Effector memory CD4-positive, alpha-beta T cell (primary cell): Measurements from ENCODE around the gene HSD17B13.

ENCODE experiments used
- DNase-seq, 3 donors: peaks; one replicate each; pipeline ENCODE4 v3.0.0-alpha.2; 2020
- H3K27ac ChIP-seq: 2 replicates; pipeline ENCODE4 v1.7.0; 2013; ENCODE audit warnings: mild to moderate bottlenecking, low read length, moderate library complexity; ENCODE audit not compliant: insufficient read depth, poor library complexity, severe bottlenecking
- H3K27me3 ChIP-seq: replicated peaks from 2 replicates; pipeline ENCODE4 v1.7.0; 2013; ENCODE audit warnings: mild to moderate bottlenecking, low read length; ENCODE audit not compliant: insufficient read depth, control insufficient read depth, poor library complexity, severe bottlenecking
- H3K36me3 ChIP-seq: 2 replicates; pipeline ENCODE4 v1.7.0; 2013; ENCODE audit warnings: mild to moderate bottlenecking, low read length, moderate library complexity; ENCODE audit not compliant: control insufficient read depth, insufficient read depth
- H3K4me1 ChIP-seq: 2 replicates; pipeline ENCODE4 v1.7.0; 2013; ENCODE audit warnings: low read length, mild to moderate bottlenecking; ENCODE audit not compliant: control insufficient read depth, insufficient read depth, poor library complexity, severe bottlenecking
- H3K4me3 ChIP-seq: 2 replicates; pipeline ENCODE4 v1.7.0; 2013; ENCODE audit warnings: low read length, low read depth, mild to moderate bottlenecking; ENCODE audit not compliant: insufficient read depth, poor library complexity, severe bottlenecking
- H3K9me3 ChIP-seq: 2 replicates; pipeline ENCODE4 v1.7.0; 2013; ENCODE audit warnings: mild to moderate bottlenecking, low read length, moderate library complexity; ENCODE audit not compliant: control insufficient read depth

The HSD17B13 gene

GRCh38 chr4:87275311-87275710 lies 47.4 kb downstream of the HSD17B13 start:
- no peaks in the 10 kb centered on the region for H3K9me3 ChIP-seq
- no peak overlapping the region for H3K27ac ChIP-seq
- no peaks in the 10 kb centered on the region for H3K27me3 ChIP-seq
- DNase-seq, result no peak
- no peaks in the 10 kb centered on the region for H3K4me1 ChIP-seq
- no peaks in the 10 kb centered on the region for H3K36me3 ChIP-seq
- H3K4me3 ChIP-seq, result no peak overlapping the region

DNA sequence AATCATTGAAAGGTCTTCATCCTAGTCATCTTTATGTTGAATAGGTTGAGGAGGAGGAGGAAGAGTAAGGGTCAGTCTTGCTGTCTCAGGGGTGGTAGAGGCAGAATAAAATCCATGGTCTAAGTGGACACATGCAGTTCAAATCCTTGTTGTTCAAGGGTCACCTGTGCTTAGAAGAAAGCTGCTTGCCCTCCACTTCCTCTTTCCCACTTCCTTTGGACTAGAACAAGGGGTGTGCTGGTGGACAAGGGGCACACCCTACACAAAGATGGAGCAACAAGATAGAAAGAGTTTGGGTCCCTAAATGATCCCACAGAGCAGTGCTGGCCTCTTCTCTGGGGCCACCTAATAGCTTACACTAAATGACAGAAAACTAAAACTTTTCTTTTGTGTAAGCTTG lies 47.9 kb downstream of the HSD17B13 start:
- no peaks in the 10 kb centered on the region for H3K36me3 ChIP-seq
- no peak overlapping the region for H3K27ac ChIP-seq
- no peaks in the 10 kb centered on the region for H3K27me3 ChIP-seq
- no peak for DNase-seq
- no peaks in the 10 kb centered on the region for H3K4me1 ChIP-seq
- H3K9me3 ChIP-seq, result no peaks in the 10 kb centered on the region
- H3K4me3 ChIP-seq, result no peak overlapping the region

GRCh38 chr4:87274327-87274726 lies 48.4 kb downstream of the HSD17B13 start:
- H3K36me3 ChIP-seq, result no peaks in the 10 kb centered on the region
- H3K27me3 ChIP-seq, result no peaks in the 10 kb centered on the region
- H3K4me1 ChIP-seq, result no peaks in the 10 kb centered on the region
- DNase-seq, result no peak
- no peak overlapping the region for H3K4me3 ChIP-seq
- no peak overlapping the region for H3K27ac ChIP-seq
- no peaks in the 10 kb centered on the region for H3K9me3 ChIP-seq

GRCh38 chr4:87270825-87271224 lies 51.9 kb downstream of the HSD17B13 start:
- Histone ChIP-seq H3K4me1 (no peaks in the 10 kb centered on the region), H3K4me3 (no peak overlapping the region), H3K27ac (no peak overlapping the region), H3K27me3 (no peaks in the 10 kb centered on the region), H3K36me3 (no peaks in the 10 kb centered on the region), H3K9me3 (no peaks in the 10 kb centered on the region)
- no peak for DNase-seq

GRCh38 chr4:87270144-87270543 lies 52.5 kb downstream of the HSD17B13 start:
- no peaks in the 10 kb centered on the region for H3K9me3 ChIP-seq
- no peaks in the 10 kb centered on the region for H3K27me3 ChIP-seq
- DNase-seq, result no peak
- H3K4me1 ChIP-seq, result no peaks in the 10 kb centered on the region
- no peak overlapping the region for H3K27ac ChIP-seq
- no peaks in the 10 kb centered on the region for H3K36me3 ChIP-seq
- no peak overlapping the region for H3K4me3 ChIP-seq

GRCh38 chr4:87268411-87268810 lies 54.3 kb downstream of the HSD17B13 start:
- Histone ChIP-seq H3K4me1 (no peaks in the 10 kb centered on the region), H3K4me3 (no peak overlapping the region), H3K27me3 (no peaks in the 10 kb centered on the region), H3K36me3 (no peaks in the 10 kb centered on the region), H3K9me3 (no peaks in the 10 kb centered on the region), H3K27ac (no peak overlapping the region)
- no peak for DNase-seq

DNA sequence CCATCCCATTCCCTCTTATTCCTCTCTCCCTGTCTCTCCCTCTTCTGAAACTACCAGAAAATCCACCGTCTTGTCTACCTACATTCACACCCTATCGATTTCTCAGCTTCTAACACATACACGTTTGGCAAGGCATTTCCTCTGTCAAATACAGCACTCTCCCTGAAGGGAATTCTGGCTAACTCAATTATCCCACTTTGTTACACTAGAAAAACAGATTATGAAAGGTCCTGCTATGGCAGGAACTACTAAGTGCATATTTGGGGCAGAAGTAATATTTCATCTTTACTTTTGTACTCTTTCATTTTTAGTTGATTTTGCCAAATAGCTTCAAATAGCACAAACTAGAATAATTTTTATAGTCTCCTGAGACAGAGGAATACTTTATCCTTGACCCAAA lies 55.7 kb downstream of the HSD17B13 start:
- no peaks in the 10 kb centered on the region for H3K4me1 ChIP-seq
- H3K27me3 ChIP-seq, result no peaks in the 10 kb centered on the region
- no peaks in the 10 kb centered on the region for H3K36me3 ChIP-seq
- no peak overlapping the region for H3K4me3 ChIP-seq
- H3K9me3 ChIP-seq, result no peaks in the 10 kb centered on the region
- no peak overlapping the region for H3K27ac ChIP-seq
- DNase-seq, result no peak

DNA sequence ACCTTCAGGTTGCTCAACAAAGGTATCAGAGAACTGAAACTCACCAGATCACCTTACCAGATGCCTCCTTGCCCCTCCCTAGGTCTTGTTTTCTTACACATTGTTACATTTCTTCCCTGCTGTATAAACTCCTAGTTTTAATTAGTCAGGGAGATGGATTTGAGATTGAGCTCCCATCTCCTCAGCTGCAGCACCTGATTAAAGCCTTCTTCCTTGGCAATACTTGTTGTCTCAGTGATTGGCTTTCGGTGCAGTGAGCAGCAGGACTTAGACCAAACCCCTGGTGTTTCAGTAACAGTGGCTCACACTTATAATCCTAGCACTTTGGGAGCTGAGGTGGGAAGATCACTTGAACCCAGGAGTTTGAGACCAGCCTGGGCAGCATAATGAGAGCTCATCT lies 59.8 kb downstream of the HSD17B13 start:
- Histone ChIP-seq H3K4me1 (no peaks in the 10 kb centered on the region), H3K27ac (no peak overlapping the region), H3K4me3 (no peak overlapping the region), H3K27me3 (no peaks in the 10 kb centered on the region), H3K36me3 (no peaks in the 10 kb centered on the region), H3K9me3 (no peaks in the 10 kb centered on the region)
- DNase-seq, result no peak

DNA sequence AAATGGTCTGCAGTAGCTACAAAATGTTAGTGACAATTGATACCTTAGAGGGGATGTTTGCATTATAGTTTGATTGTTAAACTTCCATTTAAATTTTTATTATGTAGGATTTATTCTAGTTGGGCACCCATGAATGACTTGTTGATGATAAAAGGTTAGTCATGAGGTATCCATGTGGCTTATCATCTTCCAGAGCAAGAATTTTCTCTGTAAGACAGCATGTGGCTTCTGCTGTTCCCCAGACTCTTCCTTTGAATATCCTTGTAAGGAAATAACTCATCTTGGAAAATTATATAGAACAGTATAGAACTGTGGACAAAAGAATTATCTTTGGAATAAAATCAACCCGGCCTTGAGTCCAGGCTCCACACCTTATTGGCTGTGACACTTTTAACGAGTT lies 62.2 kb downstream of the HSD17B13 start:
- Histone ChIP-seq H3K4me3 (no peak overlapping the region), H3K27me3 (no peaks in the 10 kb centered on the region), H3K27ac (no peak overlapping the region), H3K4me1 (no peaks in the 10 kb centered on the region), H3K9me3 (peaks cover 3% of the 10 kb centered on the region), H3K36me3 (no peaks in the 10 kb centered on the region)
- no peak for DNase-seq

GRCh38 chr4:87258677-87259076 lies 64.0 kb downstream of the HSD17B13 start:
- no peaks in the 10 kb centered on the region for H3K36me3 ChIP-seq
- H3K9me3 ChIP-seq, result peaks cover 3% of the 10 kb centered on the region
- no peaks in the 10 kb centered on the region for H3K4me1 ChIP-seq
- no peaks in the 10 kb centered on the region for H3K27me3 ChIP-seq
- H3K27ac ChIP-seq, result no peak overlapping the region
- no peak overlapping the region for H3K4me3 ChIP-seq
- DNase-seq, result no peak

DNA sequence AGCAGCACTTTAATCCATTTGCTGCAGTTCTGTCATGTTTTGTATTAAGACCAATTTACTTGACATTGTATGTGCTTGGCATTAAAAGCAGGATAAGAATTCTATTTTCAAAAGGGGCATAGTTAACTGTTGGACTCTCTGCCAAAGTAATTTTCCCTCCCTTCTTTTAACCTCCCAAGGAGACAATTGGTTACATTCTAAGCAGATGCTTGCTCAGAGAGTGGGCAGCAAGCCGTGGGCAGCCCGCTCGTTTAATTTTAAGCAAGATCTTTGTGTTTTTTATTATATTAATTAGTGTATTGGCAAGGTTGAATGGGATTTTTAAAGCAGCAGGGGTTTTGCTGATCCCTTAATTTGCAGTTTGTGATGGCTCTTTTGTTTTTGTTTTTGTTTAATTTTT lies 65.2 kb downstream of the HSD17B13 start:
- Histone ChIP-seq H3K4me3 (no peak overlapping the region), H3K27ac (no peak overlapping the region), H3K9me3 (peaks cover 3% of the 10 kb centered on the region), H3K4me1 (no peaks in the 10 kb centered on the region), H3K36me3 (no peaks in the 10 kb centered on the region), H3K27me3 (no peaks in the 10 kb centered on the region)
- no peak for DNase-seq
